Nucleus accumbens (tissue), 56 donors: Measurements from ENCODE around the gene MEX3D.
"Not testable (repeated sequence)": the region's sequence is repeated elsewhere in the genome, so short reads cannot be mapped to it uniquely, and the experiment has no call there.

Experiments
- DNase-seq, 56 donors: peaks; one replicate each; lab custom pipeline; 2025; lab: John Stamatoyannopoulos, UW

Gene MEX3D

GRCh38 chr19:1551068-1552040 is 16.8 kb downstream of the MEX3D start:
- DNase-seq = no peak

DNA sequence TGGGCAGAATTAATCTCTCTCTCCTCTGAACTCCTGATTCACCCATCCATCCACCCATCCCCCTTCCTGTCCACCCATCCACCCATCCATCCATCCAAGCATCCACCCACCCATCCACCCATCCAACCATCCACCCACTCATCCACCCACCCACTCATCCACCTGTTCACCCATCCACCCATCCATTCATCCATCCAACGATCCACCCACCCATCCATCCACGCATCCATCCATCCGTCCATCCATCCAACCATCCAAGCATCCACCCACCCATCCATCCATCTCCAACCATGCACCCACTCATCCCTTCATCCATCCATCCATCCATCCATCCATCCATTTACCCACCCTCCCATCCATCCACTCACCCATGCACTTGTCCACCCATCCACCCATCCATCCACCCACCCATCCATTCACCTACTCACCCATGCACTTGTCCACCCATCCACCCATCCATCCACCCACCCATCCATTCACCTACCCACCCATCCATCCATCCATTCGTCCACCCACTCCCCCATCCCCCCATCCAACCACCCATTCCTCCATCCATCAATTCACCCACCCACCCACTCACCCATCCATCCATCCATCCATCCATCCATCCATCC is 18.7 kb downstream of the MEX3D start:
- DNase-seq = no peak

- DNase-seq = no peak
Observed at GRCh38 chr19:1540365-1540925, 27.7 kb downstream of the MEX3D start.

DNA sequence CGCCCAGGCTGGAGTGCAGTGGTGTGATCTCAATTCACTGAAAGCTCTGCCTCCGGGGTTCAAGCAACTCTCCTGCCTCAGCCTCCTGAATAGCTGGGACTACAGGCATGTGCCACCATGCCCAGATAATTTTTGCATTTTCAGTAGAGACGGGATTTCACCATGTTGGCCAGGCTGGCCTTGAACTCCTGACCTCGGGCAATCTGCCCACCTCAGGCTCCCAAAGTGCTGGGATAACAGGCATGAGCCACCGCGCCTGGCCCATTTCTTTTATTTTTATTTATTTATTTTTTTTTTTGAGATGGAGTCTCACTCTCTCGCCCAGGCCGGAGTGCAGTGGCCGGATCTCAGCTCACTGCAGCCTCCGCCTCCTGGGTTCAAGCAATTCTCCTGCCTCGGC is 28.4 kb downstream of the MEX3D start:
- DNase-seq = not testable (repeated sequence)

GRCh38 chr19:1538978-1539377 is 29.1 kb downstream of the MEX3D start:
- no peak for DNase-seq

DNA sequence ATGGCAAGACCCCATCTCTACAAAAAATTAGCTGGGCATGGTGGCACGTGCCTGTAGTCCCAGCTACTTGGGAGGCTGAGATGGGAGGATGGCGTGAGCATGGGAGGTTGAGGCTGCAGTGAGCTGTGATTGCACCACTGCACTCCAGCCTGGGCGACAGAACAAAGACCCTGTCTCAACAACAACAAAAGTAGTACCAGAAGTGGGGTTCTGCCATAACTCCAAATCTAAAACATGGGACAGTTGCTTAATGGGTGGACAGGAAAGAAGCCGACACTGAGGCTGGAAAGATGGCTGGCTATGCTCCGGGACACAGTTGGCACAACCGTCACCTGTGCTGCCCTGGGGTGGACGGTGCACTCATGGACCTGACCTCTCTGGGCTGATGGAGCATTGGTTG is 32.4 kb downstream of the MEX3D start:
- DNase-seq = not testable (repeated sequence)

- no peak for DNase-seq
Observed at GRCh38 chr19:1534972-1535371, 33.2 kb downstream of the MEX3D start.

GRCh38 chr19:1533510-1534150 is 34.5 kb downstream of the MEX3D start:
- no peak for DNase-seq

GRCh38 chr19:1532003-1532402 is 36.1 kb downstream of the MEX3D start:
- no peak for DNase-seq

DNA sequence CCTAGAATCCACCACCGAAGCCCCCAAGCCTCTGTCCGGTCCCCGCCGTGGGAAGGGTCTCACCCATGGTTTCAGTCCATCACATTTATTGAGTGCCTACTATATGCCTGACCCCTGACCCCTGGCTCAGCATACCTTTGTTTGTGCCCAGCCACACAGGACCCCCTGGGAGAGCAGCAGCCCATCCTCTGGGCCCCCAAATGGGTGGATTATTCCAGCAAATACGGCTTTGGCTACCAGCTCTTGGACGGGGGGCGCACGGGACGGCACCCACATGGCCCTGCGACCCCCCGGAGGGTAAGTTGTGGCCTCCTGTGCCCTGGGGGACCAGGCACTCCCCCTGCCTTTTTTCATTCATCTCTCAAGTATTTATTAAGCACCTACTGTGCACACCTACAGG is 36.5 kb downstream of the MEX3D start:
- DNase-seq = no peak

DNA sequence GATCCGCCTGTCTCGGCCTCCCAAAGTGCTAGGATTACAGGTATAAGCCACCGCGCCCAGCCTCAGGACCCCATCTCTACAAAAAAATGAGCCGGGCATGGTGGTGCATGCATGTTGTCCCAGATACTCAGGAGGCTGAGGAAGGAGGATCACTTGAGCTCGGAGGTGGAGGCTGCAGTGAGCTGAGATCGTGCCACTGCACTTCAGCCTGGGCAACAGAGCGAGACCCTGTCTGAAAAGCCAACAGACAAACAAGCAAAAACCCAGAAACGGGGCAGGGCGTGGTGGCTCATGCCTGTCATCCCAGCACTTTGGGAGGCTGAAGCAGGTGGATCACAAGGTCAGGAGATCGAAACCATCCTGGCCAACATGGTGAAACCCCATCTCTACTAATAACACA is 37.3 kb downstream of the MEX3D start:
- DNase-seq = not testable (repeated sequence)

DNA sequence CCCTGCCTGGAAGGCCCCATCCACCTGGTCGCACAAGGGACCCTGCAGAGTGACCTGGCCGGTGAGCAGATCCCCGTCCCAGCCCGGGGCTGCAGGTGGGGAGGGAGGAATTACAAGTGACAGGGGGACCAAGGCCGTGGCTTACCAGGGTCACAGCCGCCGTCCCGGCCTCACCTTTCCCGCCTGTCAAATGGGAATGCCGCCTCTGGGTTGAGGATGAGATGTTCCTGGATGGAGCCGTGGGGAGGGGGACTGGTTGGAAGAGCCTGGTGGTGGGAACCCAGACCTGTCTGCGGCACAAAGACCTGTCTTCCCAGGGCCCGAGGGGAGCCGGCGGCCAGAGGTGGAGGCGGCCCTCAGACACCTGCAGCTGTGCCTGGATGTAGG is 38.7 kb downstream of the MEX3D start:
- DNase-seq = no peak

DNA sequence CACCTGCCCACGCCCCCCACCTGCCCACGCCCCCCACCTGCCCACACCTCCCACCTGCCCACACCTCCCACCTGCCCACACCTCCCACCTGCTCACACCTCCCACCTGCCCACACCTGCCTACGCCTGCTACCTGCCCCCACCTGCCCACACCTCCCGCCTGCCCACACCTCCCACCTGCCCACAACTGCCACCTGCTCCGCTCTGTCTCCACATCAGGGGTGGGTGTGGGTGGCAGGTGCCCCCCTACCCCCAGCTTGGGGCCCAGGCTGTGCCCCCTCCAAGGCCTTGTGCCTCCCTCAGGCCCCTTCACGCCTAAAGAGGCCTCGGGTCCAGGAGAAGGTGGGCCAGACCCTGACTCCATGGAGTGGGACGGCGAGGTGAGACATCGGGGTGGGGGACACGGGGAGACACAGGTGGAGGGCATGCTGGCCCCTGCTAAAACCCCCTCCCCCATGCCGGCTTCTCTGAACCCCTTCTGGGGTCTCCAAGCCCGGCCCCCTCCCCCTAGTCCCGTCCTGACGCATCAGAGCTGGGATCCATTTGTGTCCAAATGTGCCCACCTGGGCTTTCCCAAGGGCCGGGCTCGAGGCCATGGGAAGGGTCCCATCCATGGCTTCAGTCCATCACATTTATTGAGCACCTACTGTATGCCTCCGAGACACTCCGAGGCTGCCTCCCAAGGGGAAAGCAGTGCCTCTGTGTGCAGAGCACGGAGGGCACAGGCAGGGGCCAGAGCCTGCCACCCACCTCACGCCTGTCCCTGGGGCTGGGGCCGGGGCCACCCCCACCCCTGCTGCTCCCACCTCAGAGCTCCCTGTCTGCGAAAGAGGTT is 39.3 kb downstream of the MEX3D start:
- no peak for DNase-seq

- no peak for DNase-seq
Observed at GRCh38 chr19:1527650-1528309, 40.3 kb downstream of the MEX3D start.

DNA sequence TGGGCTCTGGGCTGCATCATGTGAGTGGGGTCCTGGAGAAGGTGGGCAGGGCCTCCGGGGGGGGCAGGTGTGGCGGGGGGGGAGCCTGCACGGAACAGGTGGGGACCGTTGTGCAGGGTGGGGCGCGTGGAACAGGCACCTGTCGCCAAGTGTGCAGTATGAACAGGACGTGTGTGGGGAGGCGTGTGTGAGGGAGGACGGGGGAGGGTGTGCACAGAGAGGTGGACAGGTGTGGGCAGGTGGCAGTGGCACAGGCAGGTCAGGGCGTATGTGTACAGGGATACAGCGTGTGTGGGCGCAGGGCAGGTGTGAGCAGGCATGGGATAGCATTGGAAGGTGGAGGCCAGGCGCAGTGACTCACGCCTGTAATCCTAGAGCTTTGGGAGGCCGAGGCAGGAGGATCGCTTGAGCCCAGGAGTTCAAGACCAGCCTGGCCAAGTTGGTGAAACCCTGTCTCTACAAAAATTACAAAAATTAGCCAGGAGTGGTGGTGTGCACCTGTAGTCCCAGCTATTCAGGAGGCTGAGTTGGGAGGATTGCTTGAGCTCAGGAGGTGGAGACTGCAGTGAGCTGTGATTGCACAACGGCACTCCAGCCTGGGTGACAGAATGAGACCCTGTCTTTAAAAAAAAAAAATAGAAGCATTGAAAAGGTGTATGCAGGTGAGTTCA is 41.0 kb downstream of the MEX3D start:
- no peak for DNase-seq

GRCh38 chr19:1526066-1526778 is 41.9 kb downstream of the MEX3D start:
- no peak for DNase-seq

DNA sequence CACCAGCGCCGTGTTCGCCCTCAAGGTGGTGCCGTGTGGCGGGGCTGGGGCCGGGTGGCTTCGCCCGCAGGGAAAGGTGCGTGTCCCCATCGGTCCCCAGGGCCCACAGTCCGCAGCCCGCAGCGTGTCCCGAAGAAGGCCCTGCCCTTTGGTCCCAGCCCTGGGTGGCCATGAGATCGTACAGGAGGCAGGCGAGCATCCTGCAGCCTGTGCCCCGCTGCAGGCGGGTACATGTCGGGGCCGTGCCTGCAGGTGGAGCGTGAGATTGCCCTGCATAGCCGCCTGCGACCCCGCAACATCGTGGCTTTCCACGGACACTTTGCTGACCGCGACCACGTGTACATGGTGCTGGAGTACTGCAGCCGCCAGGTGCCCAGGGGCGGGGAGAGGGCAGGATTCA is 42.8 kb downstream of the MEX3D start:
- DNase-seq = no peak

- no peak for DNase-seq
Observed at GRCh38 chr19:1524972-1525325, 43.2 kb downstream of the MEX3D start.
